GM19463 (cell line): Measurements from ENCODE around the gene TXNRD2.

Source experiments
- ATAC-seq: cut with Tn5 transposase; IDR thresholded peaks from one replicate; pipeline ENCODE4 v1.9.1; 2021; ENCODE audit warnings: mild to moderate bottlenecking, moderate library complexity; ENCODE audit not compliant: unreplicated experiment

Gene TXNRD2

GRCh38 chr22:19905347-19906276 lies 36.0 kb downstream of the TXNRD2 start:
- ATAC-seq: no peak

- no peak for ATAC-seq
Measured at GRCh38 chr22:19904935-19905334, 36.7 kb downstream of the TXNRD2 start.

- ATAC-seq: no peak
Measured at GRCh38 chr22:19904174-19904856, 37.3 kb downstream of the TXNRD2 start.

- ATAC-seq: no peak
Measured at GRCh38 chr22:19903513-19903912, 38.1 kb downstream of the TXNRD2 start.

- no peak for ATAC-seq
Measured at GRCh38 chr22:19903031-19903430, 38.6 kb downstream of the TXNRD2 start.

GRCh38 chr22:19902245-19902715 lies 39.3 kb downstream of the TXNRD2 start:
- ATAC-seq: no peak

- no peak for ATAC-seq
Measured at GRCh38 chr22:19901577-19902244, 39.9 kb downstream of the TXNRD2 start.

- ATAC-seq: no peak
Measured at GRCh38 chr22:19900707-19901436, 40.7 kb downstream of the TXNRD2 start.

- no peak for ATAC-seq
Measured at GRCh38 chr22:19898831-19899567, 42.6 kb downstream of the TXNRD2 start.

GRCh38 chr22:19898145-19898544 lies 43.5 kb downstream of the TXNRD2 start:
- ATAC-seq: no peak

- ATAC-seq: no peak
Measured at GRCh38 chr22:19897726-19898125, 43.9 kb downstream of the TXNRD2 start.

- no peak for ATAC-seq
Measured at GRCh38 chr22:19896665-19897355, 44.8 kb downstream of the TXNRD2 start.

- ATAC-seq: no peak
Measured at GRCh38 chr22:19895160-19895849, 46.3 kb downstream of the TXNRD2 start.

GRCh38 chr22:19893363-19893762 lies 48.3 kb downstream of the TXNRD2 start:
- ATAC-seq: no peak

GRCh38 chr22:19892925-19893324 lies 48.7 kb downstream of the TXNRD2 start:
- no peak for ATAC-seq

GRCh38 chr22:19892257-19892879 lies 49.2 kb downstream of the TXNRD2 start:
- no peak for ATAC-seq

- no peak for ATAC-seq
Measured at GRCh38 chr22:19891317-19892256, 50.0 kb downstream of the TXNRD2 start.
